COLO829 (cell line): ENCODE measurements around the gene TENT4A.
"Not testable (repeated sequence)": the region's sequence is repeated elsewhere in the genome, so short reads cannot be mapped to it uniquely, and the experiment has no call there.

Experiments
- DNase-seq: peaks from one replicate; pipeline ENCODE4 v3.0.0; 2012; ENCODE audit warnings: low spot score

TENT4A gene

GRCh38 chr5:6713274-6714225, at the start of gene TENT4A:
TSS of gene TENT4A (plus strand) at chr5:6713432. CDS start at chr5:6713984, 552 bp downstream.
- no peak for DNase-seq

- DNase-seq = no peak
Measured at GRCh38 chr5:6666762-6667161, 46.5 kb upstream of the TENT4A start.

- DNase-seq = no peak
Measured at GRCh38 chr5:6667648-6668047, 45.6 kb upstream of the TENT4A start.

- DNase-seq = not testable (repeated sequence)
Measured at GRCh38 chr5:6668717-6669116, 44.5 kb upstream of the TENT4A start.

- DNase-seq = no peak
Measured at GRCh38 chr5:6673031-6673430, 40.2 kb upstream of the TENT4A start.

GRCh38 chr5:6673963-6674362, 39.3 kb upstream of the TENT4A start:
- no peak for DNase-seq

GRCh38 chr5:6674421-6674820, 38.8 kb upstream of the TENT4A start:
- no peak for DNase-seq

- no peak for DNase-seq
Measured at GRCh38 chr5:6674886-6675285, 38.3 kb upstream of the TENT4A start.

- DNase-seq = no peak
Measured at GRCh38 chr5:6675784-6676491, 37.3 kb upstream of the TENT4A start.

GRCh38 chr5:6676702-6677101, 36.5 kb upstream of the TENT4A start:
- no peak for DNase-seq

GRCh38 chr5:6678385-6678784, 34.8 kb upstream of the TENT4A start:
- no peak for DNase-seq

GRCh38 chr5:6680922-6681321, 32.3 kb upstream of the TENT4A start:
- no peak for DNase-seq

- DNase-seq = no peak
Measured at GRCh38 chr5:6681682-6682081, 31.6 kb upstream of the TENT4A start.

GRCh38 chr5:6682239-6682638, 31.0 kb upstream of the TENT4A start:
- DNase-seq = no peak

GRCh38 chr5:6683241-6683640, 30.0 kb upstream of the TENT4A start:
- DNase-seq = no peak

- DNase-seq = no peak
Measured at GRCh38 chr5:6684075-6684474, 29.2 kb upstream of the TENT4A start.

GRCh38 chr5:6686501-6686900, 26.7 kb upstream of the TENT4A start:
- DNase-seq = no peak

GRCh38 chr5:6686915-6687409, 26.3 kb upstream of the TENT4A start:
- DNase-seq = peak; percentile 14

GRCh38 chr5:6687505-6687904, 25.7 kb upstream of the TENT4A start:
- no peak for DNase-seq

- no peak for DNase-seq
Measured at GRCh38 chr5:6692906-6693305, 20.3 kb upstream of the TENT4A start.

GRCh38 chr5:6698696-6699095, 14.5 kb upstream of the TENT4A start:
- DNase-seq = no peak

GRCh38 chr5:6699357-6699756, 13.9 kb upstream of the TENT4A start:
- no peak for DNase-seq

GRCh38 chr5:6700074-6700684, 13.1 kb upstream of the TENT4A start:
- DNase-seq = no peak
